DMS79 (cell line): Measurements from ENCODE around the gene GNL3.
A peak's percentile ranks its signal among the peaks of the same experiment; 100 is the strongest.

Experiments
- DNase-seq: peaks from one replicate; lab custom pipeline; 2025; lab: John Stamatoyannopoulos, UW

GNL3 gene

GRCh38 chr3:52689151-52689550, 3.3 kb downstream of the GNL3 start:
- no peak for DNase-seq

GRCh38 chr3:52690560-52690959, 4.7 kb downstream of the GNL3 start:
- no peak for DNase-seq

GRCh38 chr3:52693071-52693470, 7.2 kb downstream of the GNL3 start:
- DNase-seq = no peak

GRCh38 chr3:52694528-52695189, 8.8 kb downstream of the GNL3 start:
- no peak for DNase-seq

- no peak for DNase-seq
Observed at GRCh38 chr3:52695798-52696671, 10.2 kb downstream of the GNL3 start.

- no peak for DNase-seq
Observed at GRCh38 chr3:52696830-52697631, 11.2 kb downstream of the GNL3 start.

GRCh38 chr3:52697632-52697965, 11.8 kb downstream of the GNL3 start:
- no peak for DNase-seq

- no peak for DNase-seq
Observed at GRCh38 chr3:52703341-52703740, 17.5 kb downstream of the GNL3 start.

- DNase-seq = no peak
Observed at GRCh38 chr3:52704611-52705437, 19.0 kb downstream of the GNL3 start.

- DNase-seq = no peak
Observed at GRCh38 chr3:52705438-52705687, 19.5 kb downstream of the GNL3 start.

- DNase-seq = peak; percentile 41
Observed at GRCh38 chr3:52705688-52706686, 20.2 kb downstream of the GNL3 start, which contains the start of the genes GLT8D1 and SPCS1. GLT8D1 (minus strand) TSS chr3:52705791; CDS start chr3:52700460, 5,331 bp downstream. SPCS1 (plus strand) TSS chr3:52706106; CDS start chr3:52706247, 141 bp downstream.

- DNase-seq = no peak
Observed at GRCh38 chr3:52707585-52707984, 21.8 kb downstream of the GNL3 start.

GRCh38 chr3:52710512-52710911, 24.7 kb downstream of the GNL3 start:
- DNase-seq = no peak

- no peak for DNase-seq
Observed at GRCh38 chr3:52712291-52713212, 26.7 kb downstream of the GNL3 start.

GRCh38 chr3:52714335-52715302, 28.8 kb downstream of the GNL3 start:
- no peak for DNase-seq

GRCh38 chr3:52715714-52716305, 30.0 kb downstream of the GNL3 start:
- no peak for DNase-seq

GRCh38 chr3:52719618-52720017, 33.8 kb downstream of the GNL3 start:
- no peak for DNase-seq
